Measurements from ENCODE around the gene ATP1A1. TPM values are rescaled to one million over a fixed set of nuclear protein-coding genes. Genes with fewer than 3 reads are reported as not detected.

ATP1A1 gene
- total RNA-seq, 4 donors from 2014 or later, result 90.9 to 208 (median 174) TPM

- Histone ChIP-seq H3K9me3 (no peaks in the 10 kb centered on the region), H3K27ac (no peak overlapping the region), H3K36me3 (no peaks in the 10 kb centered on the region), H3K4me1 (no peaks in the 10 kb centered on the region), H3K4me3 (no peak overlapping the region), H3K27me3 (no peaks in the 10 kb centered on the region)
- TF ChIP-seq EP300 (IDR thresholded peaks at IDR 0.05), result no peak
- TF ChIP-seq CTCF (IDR thresholded peaks at IDR 0.05), result no peak
- TF ChIP-seq POLR2AphosphoS5 (IDR thresholded peaks at IDR 0.05), result no peak
- no peak for TF ChIP-seq POLR2A (IDR thresholded peaks at IDR 0.05)
- no peak for ATAC-seq
- WGBS, 2 donors (ENCODE audit: low coverage in 1 of 2), result 78 to 91% methylated on average over 2 of the region's 2 CpGs
Measured at GRCh38 chr1:116340506-116341231, 32.4 kb upstream of the ATP1A1 start.

DNA sequence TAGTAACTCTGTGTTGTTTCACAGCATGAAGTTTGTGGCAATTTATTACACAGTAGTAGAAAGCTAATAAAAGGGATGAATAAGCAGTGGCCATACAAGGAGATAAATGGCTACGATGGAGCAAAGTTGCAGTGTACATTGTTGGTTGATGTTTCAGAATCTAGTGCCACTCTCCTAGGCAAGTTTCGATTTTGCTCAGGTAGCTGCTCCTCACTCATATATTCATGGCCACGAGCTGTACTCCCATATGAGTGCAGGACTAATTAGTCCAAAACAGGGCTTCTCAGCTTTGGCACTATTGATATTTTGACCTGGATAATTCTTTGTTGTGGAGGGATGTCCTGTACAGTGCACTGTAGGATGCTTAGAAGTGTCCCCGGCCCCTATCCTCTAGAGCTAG, 30.0 kb upstream of the ATP1A1 start:
- Histone ChIP-seq H3K36me3 (no peaks in the 10 kb centered on the region), H3K9me3 (no peaks in the 10 kb centered on the region), H3K4me1 (no peaks in the 10 kb centered on the region), H3K27ac (no peak overlapping the region), H3K4me3 (no peak overlapping the region), H3K27me3 (no peaks in the 10 kb centered on the region)
- no peak for TF ChIP-seq POLR2AphosphoS5 (IDR thresholded peaks at IDR 0.05)
- no peak for TF ChIP-seq CTCF (IDR thresholded peaks at IDR 0.05)
- no peak for TF ChIP-seq EP300 (IDR thresholded peaks at IDR 0.05)
- no peak for TF ChIP-seq POLR2A (IDR thresholded peaks at IDR 0.05)
- 81 to 86% methylated on average over 4 of the region's 4 CpGs for WGBS, 2 donors (ENCODE audit: low coverage in 1 of 2)
- ATAC-seq, result no peak

DNA sequence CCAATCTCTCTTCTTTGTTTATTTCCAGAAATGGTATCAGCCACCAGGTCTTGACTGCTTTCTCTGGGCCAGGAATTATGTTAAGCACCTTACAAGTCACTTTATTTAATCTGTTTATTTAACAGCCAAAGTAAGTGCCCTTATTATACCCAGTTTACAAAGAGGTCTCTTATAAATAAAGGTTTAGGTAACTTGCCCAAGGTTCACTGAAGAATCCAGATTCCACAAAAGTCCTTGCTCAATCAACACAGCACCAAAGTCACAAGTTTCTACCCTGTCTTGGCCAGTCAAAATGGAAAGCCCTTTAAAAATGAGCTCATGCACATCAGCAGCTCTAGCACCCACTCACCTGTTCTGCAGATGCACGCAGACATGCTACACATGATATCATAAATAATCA, 28.0 kb upstream of the ATP1A1 start:
- no peak overlapping the region for H3K27ac ChIP-seq
- no peaks in the 10 kb centered on the region for H3K36me3 ChIP-seq
- H3K4me1 ChIP-seq, result no peaks in the 10 kb centered on the region
- 92 to 100% methylated on average over 1 of the region's 1 CpG for WGBS, 2 donors (ENCODE audit: low coverage in 1 of 2)
- H3K9me3 ChIP-seq, result no peaks in the 10 kb centered on the region
- ATAC-seq, result no peak
- no peak for TF ChIP-seq CTCF (IDR thresholded peaks at IDR 0.05)
- no peak for TF ChIP-seq EP300 (IDR thresholded peaks at IDR 0.05)
- no peak for TF ChIP-seq POLR2A (IDR thresholded peaks at IDR 0.05)
- no peak for TF ChIP-seq POLR2AphosphoS5 (IDR thresholded peaks at IDR 0.05)
- no peak overlapping the region for H3K4me3 ChIP-seq
- H3K27me3 ChIP-seq, result no peaks in the 10 kb centered on the region

- no peak for ATAC-seq
- WGBS, 2 donors (ENCODE audit: low coverage in 1 of 2), result 8 to 25% methylated on average over 1 to 2 of the region's 2 CpGs
- no peak overlapping the region for H3K4me3 ChIP-seq
- H3K9me3 ChIP-seq, result no peaks in the 10 kb centered on the region
- H3K36me3 ChIP-seq, result no peaks in the 10 kb centered on the region
- H3K27ac ChIP-seq, result no peak overlapping the region
- TF ChIP-seq POLR2AphosphoS5 (IDR thresholded peaks at IDR 0.05), result no peak
- no peak for TF ChIP-seq EP300 (IDR thresholded peaks at IDR 0.05)
- no peaks in the 10 kb centered on the region for H3K27me3 ChIP-seq
- no peaks in the 10 kb centered on the region for H3K4me1 ChIP-seq
Measured at GRCh38 chr1:116345843-116346242, 27.2 kb upstream of the ATP1A1 start.

DNA sequence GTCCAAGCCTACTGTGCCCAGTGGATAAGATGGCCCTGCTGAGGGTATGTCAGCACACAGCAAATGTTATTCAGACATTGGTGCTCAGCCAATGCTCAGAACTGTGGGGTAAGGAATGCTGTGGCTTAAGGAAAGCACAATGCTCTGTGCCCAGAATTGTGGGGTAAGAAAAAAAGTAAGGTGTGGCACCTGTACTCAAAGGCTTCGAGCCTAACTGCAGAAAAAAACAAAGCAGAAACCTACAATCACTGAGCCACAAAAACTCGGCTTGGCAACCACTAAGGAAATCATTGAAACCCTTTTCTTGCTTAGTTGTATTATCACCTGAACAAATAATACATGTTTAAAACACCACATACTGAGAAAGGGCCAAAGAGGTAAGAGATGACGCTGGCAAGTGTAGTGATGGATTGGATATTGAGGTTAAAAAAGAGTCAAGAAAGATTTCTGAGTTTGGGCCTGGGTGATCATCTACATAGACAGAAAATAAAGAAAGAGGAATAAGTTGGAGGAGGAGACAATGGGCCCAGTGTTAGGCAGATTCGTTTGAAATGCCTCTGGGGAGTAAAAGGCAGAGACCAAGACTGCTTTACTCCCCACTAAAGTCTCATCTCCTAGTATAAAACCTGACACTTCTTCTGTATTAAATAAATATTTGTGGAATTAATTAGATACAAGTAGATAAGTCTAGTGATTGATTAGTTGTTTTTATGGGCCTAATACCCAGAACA, 25.9 kb upstream of the ATP1A1 start:
- H3K36me3 ChIP-seq, result no peaks in the 10 kb centered on the region
- no peaks in the 10 kb centered on the region for H3K27me3 ChIP-seq
- H3K4me3 ChIP-seq, result no peak overlapping the region
- no peaks in the 10 kb centered on the region for H3K4me1 ChIP-seq
- ATAC-seq, result no peak
- H3K27ac ChIP-seq, result no peak overlapping the region
- no peaks in the 10 kb centered on the region for H3K9me3 ChIP-seq
- 72 to 74% methylated on average over 4 of the region's 4 CpGs for WGBS, 2 donors (ENCODE audit: low coverage in 1 of 2)
- TF ChIP-seq EP300 (IDR thresholded peaks at IDR 0.05) (no peak), CTCF (IDR thresholded peaks at IDR 0.05) (no peak), POLR2AphosphoS5 (IDR thresholded peaks at IDR 0.05) (no peak), POLR2A (IDR thresholded peaks at IDR 0.05) (no peak)

Data from gastroesophageal sphincter (tissue), 4 donors.